SK-MEL-5 (cell line): ENCODE data around the gene MYCBPAP. TPM values are rescaled to one million over a fixed set of nuclear protein-coding genes. Genes with fewer than 3 reads are reported as not detected.

Experiments
- DNase-seq: peaks from one replicate; pipeline ENCODE4 v3.0.0-alpha.2; 2016; ENCODE audit warnings: low read depth, low spot score
- in situ Hi-C: cut with HindIII; loops from 2 replicates; pipeline ENCODE4 v1.10.0; 2016; ENCODE audit warnings: low sequenced_read_pairs, high pct_unique_total_duplicates, low pct_unique_long_range_greater_than_20kb
- total RNA-seq: library from RNA; depleted of rRNA; stranded (reverse); fragments of >200 nt; shearing (Covaris generic); gene quantifications from 2 replicates; pipeline ENCODE4 v1.2.3, GENCODE V29; 2014; rRNA removed

MYCBPAP gene
- total RNA-seq, 1 experiment from 2014 or later, result 1.5 TPM

GRCh38 chr17:50569592-50569991 lies 61.4 kb downstream of the MYCBPAP start:
- in situ Hi-C loops, result no loop called here
- no peak for DNase-seq

GRCh38 chr17:50570032-50570431 lies 61.8 kb downstream of the MYCBPAP start:
- DNase-seq, result no peak
- in situ Hi-C loops, result no loop called here

GRCh38 chr17:50570528-50570927 lies 62.3 kb downstream of the MYCBPAP start:
- in situ Hi-C loops, result no loop called here
- DNase-seq, result no peak

DNA sequence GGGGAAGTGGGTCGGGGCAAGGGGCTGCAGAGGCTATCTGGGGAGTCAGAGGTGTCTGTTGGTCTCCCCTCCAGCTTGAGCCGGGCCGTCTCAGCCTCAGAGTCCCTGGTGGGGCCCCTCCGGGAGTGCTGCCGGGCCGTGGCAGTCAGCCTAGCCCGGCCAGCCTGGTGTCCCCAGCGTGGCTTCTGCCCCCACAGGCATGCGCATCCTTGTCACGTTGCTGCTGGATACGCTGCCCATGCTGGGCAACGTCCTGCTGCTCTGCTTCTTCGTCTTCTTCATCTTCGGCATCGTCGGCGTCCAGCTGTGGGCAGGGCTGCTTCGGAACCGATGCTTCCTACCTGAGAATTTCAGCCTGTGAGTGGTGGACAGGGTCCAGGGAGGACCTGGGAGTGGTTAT lies 63.4 kb downstream of the MYCBPAP start:
- in situ Hi-C loops, result no loop called here
- DNase-seq, result no peak

GRCh38 chr17:50572541-50572940 lies 64.3 kb downstream of the MYCBPAP start:
- DNase-seq, result no peak
- in situ Hi-C loops, result no loop called here

GRCh38 chr17:50573866-50574611 lies 65.8 kb downstream of the MYCBPAP start:
- in situ Hi-C loops, result no loop called here
- DNase-seq, result no peak

DNA sequence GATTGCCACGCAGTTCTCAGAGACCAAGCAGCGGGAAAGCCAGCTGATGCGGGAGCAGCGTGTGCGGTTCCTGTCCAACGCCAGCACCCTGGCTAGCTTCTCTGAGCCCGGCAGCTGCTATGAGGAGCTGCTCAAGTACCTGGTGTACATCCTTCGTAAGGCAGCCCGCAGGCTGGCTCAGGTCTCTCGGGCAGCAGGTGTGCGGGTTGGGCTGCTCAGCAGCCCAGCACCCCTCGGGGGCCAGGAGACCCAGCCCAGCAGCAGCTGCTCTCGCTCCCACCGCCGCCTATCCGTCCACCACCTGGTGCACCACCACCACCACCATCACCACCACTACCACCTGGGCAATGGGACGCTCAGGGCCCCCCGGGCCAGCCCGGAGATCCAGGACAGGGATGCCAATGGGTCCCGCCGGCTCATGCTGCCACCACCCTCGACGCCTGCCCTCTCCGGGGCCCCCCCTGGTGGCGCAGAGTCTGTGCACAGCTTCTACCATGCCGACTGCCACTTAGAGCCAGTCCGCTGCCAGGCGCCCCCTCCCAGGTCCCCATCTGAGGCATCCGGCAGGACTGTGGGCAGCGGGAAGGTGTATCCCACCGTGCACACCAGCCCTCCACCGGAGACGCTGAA lies 67.5 kb downstream of the MYCBPAP start:
- no peak for DNase-seq
- in situ Hi-C loops, result no loop called here

- in situ Hi-C loops, result no loop called here
- DNase-seq, result no peak
Measured at GRCh38 chr17:50576864-50577263, 68.6 kb downstream of the MYCBPAP start.

DNA sequence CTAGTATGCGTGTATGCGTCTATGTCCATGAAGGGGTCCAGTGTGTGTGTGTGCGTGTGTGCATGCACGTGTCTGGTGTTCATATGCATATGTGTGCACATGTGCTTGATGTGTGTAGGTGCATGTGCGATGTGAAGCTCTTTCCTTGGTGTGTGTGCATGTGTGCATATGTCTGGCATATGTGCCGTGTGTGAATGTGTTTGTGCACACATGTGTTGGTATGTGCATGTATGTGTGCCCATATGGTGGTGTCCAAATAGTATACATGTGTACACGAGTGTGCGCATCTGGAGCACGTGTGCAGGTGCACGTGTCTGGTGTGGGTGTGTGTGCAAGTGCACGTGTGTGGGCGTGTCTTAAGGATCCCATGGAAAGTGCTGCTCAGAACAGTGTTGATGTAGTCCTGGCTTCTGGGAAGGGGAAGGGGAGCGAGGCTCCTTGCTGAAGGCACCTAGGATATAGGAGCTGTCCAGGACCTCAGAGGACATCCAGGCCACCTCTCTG lies 69.3 kb downstream of the MYCBPAP start:
- in situ Hi-C loops, result no loop called here
- DNase-seq, result no peak

GRCh38 chr17:50578173-50578572 lies 69.9 kb downstream of the MYCBPAP start:
- DNase-seq, result no peak
- in situ Hi-C loops, result no loop called here

GRCh38 chr17:50579399-50579798 lies 71.2 kb downstream of the MYCBPAP start:
- in situ Hi-C loops, result no loop called here
- no peak for DNase-seq

- DNase-seq, result no peak
- in situ Hi-C loops, result no loop called here
Measured at GRCh38 chr17:50580646-50581045, 72.4 kb downstream of the MYCBPAP start.

Other genes with a start within 250 kb of the MYCBPAP start
- 0.08 and 1.3 TPM in 2 replicates for gene TMEM92, start 234.0 kb upstream of the MYCBPAP start, total RNA-seq
- gene XYLT2, start 162.3 kb upstream of the MYCBPAP start, total RNA-seq, result 31.7 and 34.2 TPM in 2 replicates
- gene MRPL27, start 135.3 kb upstream of the MYCBPAP start, total RNA-seq, result 107 and 120 TPM in 2 replicates
- gene EME1, start 135.2 kb upstream of the MYCBPAP start, total RNA-seq, result 9.9 and 13.0 TPM in 2 replicates
- gene LRRC59, start 110.9 kb upstream of the MYCBPAP start, total RNA-seq, result 174 and 177 TPM in 2 replicates
- gene ACSF2, start 82.2 kb upstream of the MYCBPAP start, total RNA-seq, result 11.2 and 11.8 TPM in 2 replicates
- gene CHAD, start 39.6 kb upstream of the MYCBPAP start, total RNA-seq, result not detected in 2 replicates
- gene RSAD1, start 29.6 kb upstream of the MYCBPAP start, total RNA-seq, result 35.7 and 41.4 TPM in 2 replicates
- gene EPN3, start 24.3 kb downstream of the MYCBPAP start, total RNA-seq, result 0.03 TPM in 1 of 2 replicates, not detected in the other
- gene SPATA20, start 38.7 kb downstream of the MYCBPAP start, total RNA-seq, result 46.6 and 50.9 TPM in 2 replicates
- not detected in 2 replicates for gene CACNA1G, start 52.3 kb downstream of the MYCBPAP start, total RNA-seq
- gene ABCC3, start 126.4 kb downstream of the MYCBPAP start, total RNA-seq, result not detected in 2 replicates
- 49.0 and 53.4 TPM in 2 replicates for gene ANKRD40, start 199.5 kb downstream of the MYCBPAP start, total RNA-seq
- 29.4 and 38.2 TPM in 2 replicates for gene LUC7L3, start 211.2 kb downstream of the MYCBPAP start, total RNA-seq